B cell (primary cell): Measurements from ENCODE around the gene SNAP29.

Source experiments
- CTCF ChIP-seq: fragments of 200-600 bp; IDR thresholded peaks from one replicate; pipeline ENCODE4 v1.8.0; 2022; ENCODE audit warnings: antibody characterized with exemption, mild to moderate bottlenecking
- EZH2 ChIP-seq: IDR thresholded peaks from 2 replicates; pipeline ENCODE4 v1.6.1; 2012; ENCODE audit warnings: borderline replicate concordance, low read depth, mild to moderate bottlenecking, moderate library complexity, low read length; ENCODE audit not compliant: insufficient read depth, poor library complexity, severe bottlenecking

GRCh38 chr22:20823264-20823663, 35.5 kb upstream of the SNAP29 start:
- no peak for TF ChIP-seq CTCF
- no peak for TF ChIP-seq EZH2
